Cardiac muscle cell (in vitro differentiated cells and primary cell): Measurements from ENCODE around the gene SAMD15. TPM values are rescaled to one million over a fixed set of nuclear protein-coding genes. Genes with fewer than 3 reads are reported as not detected.
"Not testable (repeated sequence)": the region's sequence is repeated elsewhere in the genome, so short reads cannot be mapped to it uniquely, and the experiment has no call there.

ENCODE experiments used
- DNase-seq, 2 donors: peaks; one replicate each; pipeline versions ENCODE4 v3.0.0 to v3.0.0-alpha.2; 2010 to 2017; ENCODE audit warnings: low read depth in 1 of 2, low spot score in 1 of 2
- H3K27ac ChIP-seq: fragments of 200-600 bp; sonication (generic); 2 replicates; pipeline ENCODE4 v1.5.1; 2016
- H3K27me3 ChIP-seq: fragments of 200-600 bp; sonication (generic); 2 replicates; pipeline ENCODE4 v1.6.0; 2016; ENCODE audit warnings: control low read depth
- H3K36me3 ChIP-seq: fragments of 200-600 bp; sonication (generic); 2 replicates; pipeline ENCODE4 v1.5.1; 2016; ENCODE audit warnings: control low read depth
- H3K4me1 ChIP-seq: fragments of 200-600 bp; sonication (generic); 2 replicates; pipeline ENCODE4 v1.8.1; 2017; ENCODE audit warnings: low read depth, mild to moderate bottlenecking, mixed run types
- H3K4me3 ChIP-seq: fragments of 200-600 bp; sonication (generic); 2 replicates; pipeline ENCODE4 v1.5.1; 2016; ENCODE audit warnings: mild to moderate bottlenecking
- H3K9me3 ChIP-seq: fragments of 200-600 bp; sonication (generic); 2 replicates; pipeline ENCODE4 v1.5.1; 2017; ENCODE audit warnings: low read depth, mild to moderate bottlenecking, control low read depth
- CTCF ChIP-seq: IDR thresholded peaks from 2 replicates; pipeline ENCODE4 v1.5.1; 2012; ENCODE audit warnings: low read depth, mild to moderate bottlenecking, low read length
- polyA plus RNA-seq: library from polyadenylated mRNA; unstranded; fragments of >200 nt; fragmentation: Nextera tagmentation; extraction: Ambion mirVana; gene quantifications from 2 replicates; pipeline ENCODE4 v1.2.1, GENCODE V29; 2016
- total RNA-seq: library from RNA; depleted of rRNA; stranded (reverse); fragments of >200 nt; gene quantifications from 2 replicates; pipeline ENCODE4 v1.2.3, GENCODE V29; 2016

The SAMD15 gene
- total and polyA plus RNA-seq, 2 experiments from 2014 or later: 2.1 to 2.2 TPM

GRCh38 chr14:77403768-77404167 is 26.6 kb downstream of the SAMD15 start:
- Histone ChIP-seq H3K27me3 (no peaks in the 10 kb centered on the region), H3K9me3 (no peaks in the 10 kb centered on the region), H3K4me3 (no peak overlapping the region), H3K27ac (no peak overlapping the region), H3K36me3 (no peaks in the 10 kb centered on the region), H3K4me1 (no peaks in the 10 kb centered on the region)
- DNase-seq: no peak
- TF ChIP-seq CTCF: no peak

GRCh38 chr14:77406086-77406485 is 28.9 kb downstream of the SAMD15 start:
- H3K27me3 ChIP-seq: no peaks in the 10 kb centered on the region
- H3K4me1 ChIP-seq: no peaks in the 10 kb centered on the region
- H3K4me3 ChIP-seq: no peak overlapping the region
- no peaks in the 10 kb centered on the region for H3K9me3 ChIP-seq
- H3K36me3 ChIP-seq: no peaks in the 10 kb centered on the region
- peak in 1 of 2 donors; percentile 56 for DNase-seq
- no peak overlapping the region for H3K27ac ChIP-seq
- TF ChIP-seq CTCF: no peak

- Histone ChIP-seq H3K36me3 (no peaks in the 10 kb centered on the region), H3K27me3 (no peaks in the 10 kb centered on the region), H3K27ac (no peak overlapping the region), H3K4me3 (no peak overlapping the region), H3K4me1 (no peaks in the 10 kb centered on the region), H3K9me3 (no peaks in the 10 kb centered on the region)
- no peak for TF ChIP-seq CTCF
- DNase-seq: peak in 1 of 2 donors; percentile 95
Observed at GRCh38 chr14:77406718-77407117, 29.5 kb downstream of the SAMD15 start.

GRCh38 chr14:77407158-77407557 is 30.0 kb downstream of the SAMD15 start:
- no peak for TF ChIP-seq CTCF
- Histone ChIP-seq H3K27me3 (no peaks in the 10 kb centered on the region), H3K4me3 (no peak overlapping the region), H3K27ac (no peak overlapping the region), H3K36me3 (no peaks in the 10 kb centered on the region), H3K4me1 (no peaks in the 10 kb centered on the region), H3K9me3 (no peaks in the 10 kb centered on the region)
- DNase-seq: peak in 1 of 2 donors; percentile 77

- Histone ChIP-seq H3K4me1 (no peaks in the 10 kb centered on the region), H3K9me3 (no peaks in the 10 kb centered on the region), H3K27ac (no peak overlapping the region), H3K36me3 (no peaks in the 10 kb centered on the region), H3K27me3 (no peaks in the 10 kb centered on the region), H3K4me3 (no peak overlapping the region)
- DNase-seq: peak; percentile 12 to 65
- no peak for TF ChIP-seq CTCF
Observed at GRCh38 chr14:77409131-77409533, 32.0 kb downstream of the SAMD15 start.

GRCh38 chr14:77415403-77416030 is 38.3 kb downstream of the SAMD15 start:
- not testable (repeated sequence) for H3K9me3 ChIP-seq, DNase-seq, H3K27me3 ChIP-seq, H3K27ac ChIP-seq, H3K4me3 ChIP-seq, H3K4me1 ChIP-seq, H3K36me3 ChIP-seq

GRCh38 chr14:77416098-77416497 is 38.9 kb downstream of the SAMD15 start:
- not testable (repeated sequence) for H3K4me1 ChIP-seq

More at GRCh38 chr14:77416098-77416497, 38.9 kb downstream of the SAMD15 start:
- not testable (repeated sequence) for H3K27me3 ChIP-seq, DNase-seq, H3K27ac ChIP-seq, H3K9me3 ChIP-seq, H3K4me3 ChIP-seq, H3K36me3 ChIP-seq
